GM18505 (cell line): Measurements from ENCODE around the gene LRRTM4.
"Not testable (repeated sequence)": the region's sequence is repeated elsewhere in the genome, so short reads cannot be mapped to it uniquely, and the experiment has no call there.

Source experiments
- ATAC-seq: cut with Tn5 transposase; IDR thresholded peaks from one replicate; pipeline ENCODE4 v1.9.1; 2021; ENCODE audit not compliant: unreplicated experiment
- POLR2A ChIP-seq: IDR thresholded peaks from 4 replicates; pipeline ENCODE4 v1.6.1; 2011; ENCODE audit warnings: borderline replicate concordance; ENCODE audit not compliant: insufficient read depth, insufficient read length; ENCODE audit errors: extremely low read depth

The LRRTM4 gene

DNA sequence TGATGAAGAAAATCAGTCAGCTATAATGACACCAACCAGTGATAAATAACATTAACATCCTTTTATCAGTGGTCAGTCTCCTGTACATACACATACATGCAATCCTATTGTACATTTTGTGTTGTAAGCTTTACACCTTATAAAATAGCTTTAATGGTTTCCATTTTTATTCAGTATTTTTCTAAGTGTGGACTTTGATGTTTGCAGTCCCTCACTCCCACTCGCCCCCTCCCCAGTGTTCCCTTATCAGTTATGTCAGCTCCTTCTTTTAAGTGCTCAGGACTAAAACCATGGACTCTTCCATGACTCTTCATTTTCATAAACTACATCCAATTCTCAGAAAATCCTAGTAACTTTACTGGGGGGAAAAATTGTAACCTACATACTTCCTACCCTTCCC, 713.0 kb downstream of the LRRTM4 start:
- no peak for TF ChIP-seq POLR2A
- no peak for ATAC-seq

- ATAC-seq, result no peak
- TF ChIP-seq POLR2A, result no peak
Measured at GRCh38 chr2:76808732-76809131, 713.4 kb downstream of the LRRTM4 start.

GRCh38 chr2:76793647-76794334, 728.4 kb downstream of the LRRTM4 start:
- TF ChIP-seq POLR2A, result no peak
- ATAC-seq, result no peak

DNA sequence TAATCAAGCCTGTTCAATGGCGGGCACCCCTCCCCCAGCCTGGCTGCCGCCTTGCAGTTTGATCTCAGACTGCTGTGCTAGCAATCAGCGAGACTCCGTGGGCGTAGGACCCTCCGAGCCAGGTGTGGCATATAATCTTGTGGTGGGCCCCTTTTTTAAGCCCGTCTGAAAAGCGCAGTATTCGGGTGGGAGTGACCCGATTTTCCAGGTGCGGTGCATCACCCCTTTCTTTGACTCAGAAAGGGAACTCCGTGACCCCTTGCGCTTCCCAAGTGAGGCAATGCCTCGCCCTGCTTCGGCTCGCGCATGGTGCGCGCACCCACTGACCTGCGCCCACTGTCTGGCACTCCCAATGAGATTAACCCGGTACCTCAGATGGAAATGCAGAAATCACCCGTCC, 740.9 kb downstream of the LRRTM4 start:
- ATAC-seq, result not testable (repeated sequence)

DNA sequence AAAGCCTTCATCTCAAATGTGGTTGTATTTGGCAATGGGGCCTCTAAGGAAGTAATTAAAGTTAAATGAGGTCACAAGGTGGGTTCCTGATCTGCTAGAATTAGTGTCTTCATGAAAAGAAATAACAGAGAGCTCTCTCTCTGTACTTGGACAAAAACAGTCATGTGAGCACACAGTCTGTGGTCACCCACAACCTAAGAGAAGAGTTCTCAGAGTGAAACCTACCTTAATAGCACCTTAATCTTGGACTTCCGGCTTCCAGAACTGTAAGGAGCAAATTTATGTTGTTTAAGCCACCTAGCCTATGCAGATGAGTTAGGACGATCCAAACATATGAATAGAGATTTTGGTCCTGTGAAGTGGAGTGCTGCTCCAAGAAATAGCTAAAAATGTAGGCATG, 758.9 kb downstream of the LRRTM4 start:
- no peak for TF ChIP-seq POLR2A
- ATAC-seq, result no peak

GRCh38 chr2:76760367-76760704, 761.8 kb downstream of the LRRTM4 start:
- no peak for TF ChIP-seq POLR2A
- no peak for ATAC-seq

DNA sequence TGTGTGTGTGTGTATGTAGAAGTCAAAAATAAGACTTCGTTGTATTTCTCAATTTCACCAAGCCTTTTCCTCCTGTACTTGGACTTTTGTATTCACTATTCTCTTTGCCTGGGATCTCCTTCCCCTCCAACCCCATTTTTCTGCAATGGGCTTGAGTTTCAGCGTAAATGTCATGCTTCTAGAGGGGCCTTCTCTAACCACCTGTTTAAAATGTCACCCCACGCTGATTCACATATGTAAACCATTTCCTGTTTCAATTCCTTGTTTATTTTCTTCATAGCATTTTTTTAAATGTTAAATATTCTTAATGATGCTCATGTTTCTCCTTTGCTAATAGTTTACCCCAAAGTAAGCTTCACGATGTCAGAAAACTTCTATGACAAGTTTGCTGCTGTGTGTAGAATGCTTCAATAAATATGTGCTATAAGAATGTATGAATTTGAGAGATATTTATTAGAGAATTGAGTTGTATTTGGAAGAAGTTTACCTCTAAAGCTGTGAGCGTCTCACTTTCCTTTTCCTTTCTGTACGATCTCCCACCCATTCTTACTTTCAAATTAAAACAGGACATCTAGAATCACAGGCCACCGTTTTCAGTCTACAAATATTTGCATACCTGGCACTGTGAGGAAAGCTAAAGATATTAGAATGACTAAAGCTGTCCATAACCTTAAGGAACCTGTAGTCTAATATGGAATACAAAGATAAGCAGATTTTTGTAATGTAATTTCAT, 762.4 kb downstream of the LRRTM4 start:
- no peak for ATAC-seq
- no peak for TF ChIP-seq POLR2A

DNA sequence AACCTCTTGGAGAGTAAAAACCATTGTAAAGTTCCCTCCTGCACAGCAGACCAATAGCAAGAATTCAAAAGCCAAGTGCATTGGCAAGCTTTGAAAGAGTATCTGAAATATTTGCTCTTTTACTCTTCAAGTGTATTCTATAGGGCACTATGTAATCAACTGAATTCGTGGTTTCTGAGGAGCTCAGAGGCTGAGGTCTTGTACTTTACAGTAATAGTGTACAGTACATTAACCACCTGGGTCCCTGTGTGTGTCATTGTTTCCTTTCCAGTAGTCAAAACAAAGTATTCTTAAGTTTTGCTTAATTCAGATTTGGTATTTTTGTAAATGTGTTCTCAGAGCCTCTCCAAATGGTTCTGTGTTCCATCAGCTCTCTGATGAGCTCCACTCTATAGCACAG, 769.7 kb downstream of the LRRTM4 start:
- ATAC-seq, result no peak
- TF ChIP-seq POLR2A, result no peak

GRCh38 chr2:76749858-76750257, 772.3 kb downstream of the LRRTM4 start:
- TF ChIP-seq POLR2A, result no peak
- no peak for ATAC-seq

- TF ChIP-seq POLR2A, result no peak
- no peak for ATAC-seq
Measured at GRCh38 chr2:76748581-76749296, 773.4 kb downstream of the LRRTM4 start.

DNA sequence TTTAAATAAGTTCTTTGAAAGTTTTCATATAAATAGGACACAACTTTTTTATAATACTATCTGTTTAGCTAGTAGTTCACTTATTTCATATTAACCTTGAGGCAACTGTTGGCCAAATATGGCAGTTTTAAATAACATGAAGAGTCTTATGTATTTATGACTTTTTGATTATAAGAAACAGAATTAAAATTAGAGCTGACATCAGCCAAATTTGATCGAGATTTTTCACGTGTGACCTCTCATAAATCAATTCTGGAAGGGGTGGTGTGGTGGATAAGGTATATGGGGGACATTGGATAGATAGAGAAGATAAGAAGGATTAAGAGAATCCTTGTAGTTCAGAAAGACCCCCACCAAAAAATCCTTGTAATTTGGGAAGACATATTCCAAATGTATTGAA, 776.6 kb downstream of the LRRTM4 start:
- TF ChIP-seq POLR2A, result no peak
- no peak for ATAC-seq

DNA sequence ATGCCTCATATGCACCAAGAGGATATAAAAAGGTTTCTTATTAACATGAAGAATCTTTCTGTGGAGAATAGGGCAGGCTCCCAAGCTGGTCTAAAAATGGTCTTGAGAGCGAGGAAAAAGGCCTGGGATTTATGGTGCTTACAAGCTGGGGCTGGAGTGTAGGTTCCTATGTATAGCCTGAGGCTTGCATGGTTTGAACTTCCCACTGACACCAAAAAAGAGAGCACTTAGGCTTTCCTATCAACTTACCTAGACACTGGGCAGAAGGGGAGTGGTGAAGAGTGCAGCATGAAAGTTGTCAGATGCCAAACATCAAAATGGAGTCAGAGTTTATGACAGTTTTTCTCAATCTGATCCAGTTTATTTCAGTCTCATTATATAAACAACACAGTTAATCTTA, 784.6 kb downstream of the LRRTM4 start:
- no peak for TF ChIP-seq POLR2A
- no peak for ATAC-seq

DNA sequence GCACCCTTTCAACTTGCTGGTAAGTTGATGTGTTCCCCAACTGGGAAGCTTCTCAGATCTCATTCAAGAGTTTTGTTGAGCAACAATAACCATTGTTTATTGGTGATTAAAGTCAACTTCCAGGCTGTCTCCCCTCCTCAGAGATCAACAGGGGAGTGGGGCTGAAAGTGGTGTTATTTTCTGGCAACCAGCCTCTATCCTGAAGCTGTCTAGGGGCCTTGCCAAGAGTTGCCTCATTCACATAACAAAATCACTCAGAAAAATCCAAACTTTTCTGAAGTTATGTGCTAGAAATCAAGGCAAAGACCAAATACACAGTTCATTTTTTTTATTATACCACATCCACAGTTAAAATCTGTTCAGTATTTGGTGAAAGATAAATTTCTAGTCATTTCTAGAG, 788.4 kb downstream of the LRRTM4 start:
- no peak for ATAC-seq
- TF ChIP-seq POLR2A, result no peak

GRCh38 chr2:76731157-76731556, 791.0 kb downstream of the LRRTM4 start:
- no peak for TF ChIP-seq POLR2A
- no peak for ATAC-seq

- no peak for ATAC-seq
- TF ChIP-seq POLR2A, result no peak
Measured at GRCh38 chr2:76730021-76730420, 792.2 kb downstream of the LRRTM4 start.

DNA sequence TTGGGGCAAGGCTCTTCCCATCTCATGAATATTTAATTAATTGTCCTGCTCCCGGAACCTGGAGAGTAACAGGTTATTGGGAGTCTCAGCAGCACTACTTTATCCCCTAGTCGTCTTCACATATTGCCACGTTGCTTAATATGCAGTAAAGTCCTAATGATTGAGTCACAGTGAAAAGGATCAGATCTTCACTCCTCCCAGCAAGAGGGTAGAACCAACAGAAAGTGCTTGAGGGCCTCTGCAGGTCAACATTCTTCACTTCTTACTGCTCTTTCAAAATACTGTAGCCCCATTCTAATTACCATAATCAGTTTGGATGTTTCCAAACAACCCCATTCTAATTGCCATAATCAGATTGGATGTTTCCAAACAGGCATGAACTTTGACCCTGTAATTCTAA, 801.0 kb downstream of the LRRTM4 start:
- no peak for ATAC-seq
- TF ChIP-seq POLR2A, result no peak
